H9 (cell line): ENCODE data around the gene ENGASE. TPM values are rescaled to one million over a fixed set of nuclear protein-coding genes. Genes with fewer than 3 reads are reported as not detected.

Experiments used
- DNase-seq: peaks from one replicate; pipeline ENCODE4 v3.0.0-alpha.2; 2017
- H2AFZ ChIP-seq: one replicate; pipeline ENCODE4 v1.6.1; 2013; ENCODE audit warnings: mild to moderate bottlenecking, low read length, control low read depth, moderate library complexity
- H2AK5ac ChIP-seq: 2 replicates; pipeline ENCODE4 v1.6.1; 2013; ENCODE audit warnings: low read length, control low read depth, mixed read lengths; ENCODE audit not compliant: insufficient read length
- H2BK120ac ChIP-seq: one replicate; pipeline ENCODE4 v1.6.1; 2013; ENCODE audit warnings: low read depth, mild to moderate bottlenecking, low read length, control low read depth, inconsistent platforms; ENCODE audit not compliant: poor library complexity, severe bottlenecking
- H2BK12ac ChIP-seq: 2 replicates; pipeline ENCODE4 v1.6.1; 2013; ENCODE audit warnings: low read length, control low read depth, mixed read lengths, low read depth; ENCODE audit not compliant: insufficient read length
- H2BK15ac ChIP-seq: 2 replicates; pipeline ENCODE4 v1.6.1; 2013; ENCODE audit warnings: low read depth, low read length, control low read depth
- H2BK20ac ChIP-seq: one replicate; pipeline ENCODE4 v1.6.1; 2013; ENCODE audit warnings: low read depth, mild to moderate bottlenecking, low read length, control low read depth, inconsistent platforms; ENCODE audit not compliant: poor library complexity, severe bottlenecking
- H2BK5ac ChIP-seq: 2 replicates; pipeline ENCODE4 v1.6.1; 2013; ENCODE audit warnings: low read length, control low read depth, mixed read lengths; ENCODE audit not compliant: insufficient read length
- H3K14ac ChIP-seq: 2 replicates; pipeline ENCODE4 v1.6.1; 2013; ENCODE audit warnings: low read length, control low read depth; ENCODE audit not compliant: insufficient read depth
- H3K18ac ChIP-seq: 2 replicates; pipeline ENCODE4 v1.6.1; 2013; ENCODE audit warnings: low read depth, mild to moderate bottlenecking, mixed read lengths, low read length, control low read depth; ENCODE audit not compliant: insufficient read length
- H3K23ac ChIP-seq: 2 replicates; pipeline ENCODE4 v1.6.1; 2013; ENCODE audit warnings: low read length, control low read depth, mixed read lengths, low read depth; ENCODE audit not compliant: insufficient read length
- H3K23me2 ChIP-seq: 2 replicates; pipeline ENCODE4 v1.6.1; 2013; ENCODE audit warnings: low read depth, mild to moderate bottlenecking, mixed read lengths, low read length, control low read depth; ENCODE audit not compliant: insufficient read length, poor library complexity, severe bottlenecking
- H3K27ac ChIP-seq: 2 replicates; pipeline ENCODE4 v1.5.1; 2013; ENCODE audit warnings: low read length, control low read depth, mixed read lengths, low read depth; ENCODE audit not compliant: insufficient read length
- H3K27me3 ChIP-seq: 2 replicates; pipeline ENCODE4 v1.6.1; 2013; ENCODE audit warnings: low read length, control low read depth, inconsistent platforms; ENCODE audit not compliant: insufficient read depth
- H3K4ac ChIP-seq: 2 replicates; pipeline ENCODE4 v1.6.1; 2013; ENCODE audit warnings: low read depth, mild to moderate bottlenecking, control low read depth, inconsistent platforms, low read length, moderate library complexity
- H3K4me1 ChIP-seq: 2 replicates; pipeline ENCODE4 v1.6.1; 2013; ENCODE audit warnings: low read length, control low read depth, inconsistent platforms; ENCODE audit not compliant: insufficient read depth
- H3K4me2 ChIP-seq: 2 replicates; pipeline ENCODE4 v1.6.1; 2013; ENCODE audit warnings: low read length, control low read depth, mixed read lengths; ENCODE audit not compliant: insufficient read length, insufficient read depth
- H3K56ac ChIP-seq: 2 replicates; pipeline ENCODE4 v1.6.1; 2013; ENCODE audit warnings: low read depth, mild to moderate bottlenecking, mixed read lengths, low read length, control low read depth; ENCODE audit not compliant: insufficient read length
- H3K79me1 ChIP-seq: 2 replicates; pipeline ENCODE4 v1.6.1; 2013; ENCODE audit warnings: low read depth, mild to moderate bottlenecking, moderate library complexity, low read length, control low read depth, inconsistent platforms; ENCODE audit not compliant: insufficient read depth, poor library complexity, severe bottlenecking
- H3K79me2 ChIP-seq: 2 replicates; pipeline ENCODE4 v1.6.1; 2013; ENCODE audit warnings: low read length, control low read depth, inconsistent platforms; ENCODE audit not compliant: insufficient read depth
- H3K9ac ChIP-seq: 2 replicates; pipeline ENCODE4 v1.6.1; 2013; ENCODE audit warnings: low read length, control low read depth, mixed read lengths; ENCODE audit not compliant: insufficient read length; ENCODE audit errors: extremely low read depth
- H3K9me3 ChIP-seq: one replicate; pipeline ENCODE4 v1.6.1; 2013; ENCODE audit warnings: low read depth, low read length, inconsistent platforms; ENCODE audit not compliant: control insufficient read depth
- H3T11ph ChIP-seq: one replicate; pipeline ENCODE4 v1.6.1; 2013; ENCODE audit warnings: mild to moderate bottlenecking, low read length, control low read depth, inconsistent platforms
- H4K20me1 ChIP-seq: one replicate; pipeline ENCODE4 v1.6.1; 2013; ENCODE audit not compliant: control insufficient read depth, insufficient read length, insufficient read depth
- H4K5ac ChIP-seq: 2 replicates; pipeline ENCODE4 v1.6.1; 2013; ENCODE audit warnings: low read depth, mild to moderate bottlenecking, mixed read lengths, low read length, control low read depth; ENCODE audit not compliant: insufficient read length
- H4K8ac ChIP-seq: replicated peaks from 2 replicates; pipeline ENCODE4 v1.6.1; 2013; ENCODE audit warnings: low read length, control low read depth, mixed read lengths, low read depth; ENCODE audit not compliant: insufficient read length
- H4K91ac ChIP-seq: 2 replicates; pipeline ENCODE4 v1.6.1; 2013; ENCODE audit warnings: low read depth, mild to moderate bottlenecking, moderate library complexity, mixed read lengths, low read length, control low read depth; ENCODE audit not compliant: insufficient read length
- H3K27ac Mint-ChIP-seq, 3 experiments: 2 replicates in 2 of 3; 3 replicates in 1 of 3; pipeline ENCODE4 v1.8.0; 2020 to 2021; ENCODE audit warnings: mixed read lengths in 3 of 3, mild to moderate bottlenecking in 1 of 3, moderate library complexity in 1 of 3
- H3K27me3 Mint-ChIP-seq: 2 replicates; pipeline ENCODE4 v1.8.0; 2021; ENCODE audit warnings: low read depth, mild to moderate bottlenecking, moderate library complexity, mixed read lengths
- H3K36me3 Mint-ChIP-seq, 3 experiments: 2 replicates in 2 of 3; 3 replicates in 1 of 3; pipeline ENCODE4 v1.8.0; 2020 to 2021; ENCODE audit warnings: low read depth in 3 of 3, mixed read lengths in 3 of 3; ENCODE audit not compliant: insufficient read depth in 1 of 3
- H3K4me1 Mint-ChIP-seq, 2 experiments: 2 replicates each; pipeline ENCODE4 v1.8.0; 2020; ENCODE audit warnings: mixed read lengths in 2 of 2
- H3K4me3 Mint-ChIP-seq, 2 experiments: 2 replicates in 1 of 2; 3 replicates in 1 of 2; pipeline ENCODE4 v1.8.0; 2020 to 2021; ENCODE audit warnings: mild to moderate bottlenecking in 2 of 2, mixed read lengths in 2 of 2, moderate library complexity in 1 of 2
- H3K9me3 Mint-ChIP-seq, 2 experiments: 2 replicates in 1 of 2; 3 replicates in 1 of 2; pipeline ENCODE4 v1.8.0; 2020; ENCODE audit warnings: mild to moderate bottlenecking in 2 of 2, mixed read lengths in 2 of 2, moderate library complexity in 1 of 2
- CTCF ChIP-seq: fragments of 200-600 bp; sonication (generic); conservative IDR thresholded peaks from 3 replicates; pipeline ENCODE4 v1.8.0; 2021; ENCODE audit warnings: antibody characterized with exemption, mild to moderate bottlenecking
- WGBS: extraction: QIAGEN DNeasy Blood & Tissue Kit; methylation state at CpG from one replicate; pipeline ENCODE4 v1.1.7; 2013; ENCODE audit warnings: missing lambda C conversion rate, low lambda C conversion rate, mixed read lengths; ENCODE audit not compliant: insufficient read length; ENCODE audit errors: extremely low coverage; 5-methylcytosine and 5-hydroxymethylcytosine counted together
- total RNA-seq: library from RNA; stranded (reverse); gene quantifications from 2 replicates; pipeline ENCODE4 v1.2.1, GENCODE V29; 2021

The ENGASE gene
- total RNA-seq, 1 experiment from 2014 or later: 20.6 TPM

- H3K79me2 ChIP-seq: no peaks in the 10 kb centered on the region
These were observed 39.6 kb upstream of the ENGASE start for GRCh38 chr17:79034931-79035485.

More at GRCh38 chr17:79034931-79035485, 39.6 kb upstream of the ENGASE start:
- Histone ChIP-seq H3K79me1 (no peaks in the 10 kb centered on the region), H4K91ac (no peak overlapping the region), H3K23me2 (peaks cover 3% of the 10 kb centered on the region), H3K18ac (no peak overlapping the region), H2BK120ac (no peak overlapping the region), H4K5ac (no peak overlapping the region), H2BK12ac (no peak overlapping the region), H2BK15ac (no peak overlapping the region), H3K9ac (no peak overlapping the region), H3K4me1 (no peaks in the 10 kb centered on the region), H3K56ac (no peak overlapping the region), H3K27me3 (no peaks in the 10 kb centered on the region), H3T11ph (no peak overlapping the region), H3K9me3 (no peaks in the 10 kb centered on the region), H3K27ac (no peak overlapping the region), H4K20me1 (no peaks in the 10 kb centered on the region), H3K4ac (no peak overlapping the region), H3K23ac (no peak overlapping the region), H2BK20ac (no peak overlapping the region), H2AK5ac (no peak overlapping the region), H2AFZ (no peak overlapping the region), H4K8ac (no peak overlapping the region), H3K14ac (no peak overlapping the region), H2BK5ac (no peak overlapping the region), H3K4me2 (no peak overlapping the region)
- no peak overlapping the region for H3K27ac Mint-ChIP-seq
- peaks cover 80% of the 10 kb centered on the region for H3K27me3 Mint-ChIP-seq
- WGBS: no CpG with 5 or more reads among the region's 8 CpGs
- DNase-seq: no peak
- no peaks in the 10 kb centered on the region for H3K9me3 Mint-ChIP-seq
- H3K36me3 Mint-ChIP-seq: no peaks in the 10 kb centered on the region
- H3K4me3 Mint-ChIP-seq: no peak overlapping the region
- H3K4me1 Mint-ChIP-seq: peaks cover 3 to 8% of the 10 kb centered on the region in 2 experiments; a peak in 2 of 4 replicates
- TF ChIP-seq CTCF: no peak
